GM19238 (cell line): ENCODE results near the gene MRPL57.
A peak's percentile ranks its signal among the peaks of the same experiment; 100 is the strongest.
"Not testable (repeated sequence)": the region's sequence is repeated elsewhere in the genome, so short reads cannot be mapped to it uniquely, and the experiment has no call there.

Experiments used
- DNase-seq: peaks from one replicate; pipeline ENCODE4 v3.0.0; 2011; ENCODE audit warnings: low spot score; ENCODE audit not compliant: insufficient read length

Gene MRPL57

GRCh38 chr13:21194756-21195155 lies 18.3 kb downstream of the MRPL57 start:
- not testable (repeated sequence) for DNase-seq

GRCh38 chr13:21197606-21198225 lies 21.3 kb downstream of the MRPL57 start:
- DNase-seq: not testable (repeated sequence)

GRCh38 chr13:21198391-21198790 lies 21.9 kb downstream of the MRPL57 start:
- DNase-seq: not testable (repeated sequence)

GRCh38 chr13:21201456-21202190 lies 25.2 kb downstream of the MRPL57 start:
- DNase-seq: not testable (repeated sequence)

- DNase-seq: no peak
Observed at GRCh38 chr13:21202767-21203531, 26.5 kb downstream of the MRPL57 start.

- DNase-seq: no peak
Observed at GRCh38 chr13:21208652-21209154, 32.2 kb downstream of the MRPL57 start.

- no peak for DNase-seq
Observed at GRCh38 chr13:21212138-21212775, 35.8 kb downstream of the MRPL57 start.

GRCh38 chr13:21215419-21215818 lies 39.0 kb downstream of the MRPL57 start:
- DNase-seq: not testable (repeated sequence)

GRCh38 chr13:21216332-21216731 lies 39.9 kb downstream of the MRPL57 start:
- no peak for DNase-seq

GRCh38 chr13:21218351-21219035 lies 42.0 kb downstream of the MRPL57 start:
- DNase-seq: peak; percentile 27

GRCh38 chr13:21219036-21219381 lies 42.6 kb downstream of the MRPL57 start:
- DNase-seq: no peak

- DNase-seq: not testable (repeated sequence)
Observed at GRCh38 chr13:21219716-21220115, 43.3 kb downstream of the MRPL57 start.

- no peak for DNase-seq
Observed at GRCh38 chr13:21221268-21221667, 44.8 kb downstream of the MRPL57 start.

- DNase-seq: no peak
Observed at GRCh38 chr13:21225082-21225481, 48.6 kb downstream of the MRPL57 start.

- no peak for DNase-seq
Observed at GRCh38 chr13:21225841-21226581, 49.6 kb downstream of the MRPL57 start.

- DNase-seq: no peak
Observed at GRCh38 chr13:21227917-21228316, 51.5 kb downstream of the MRPL57 start.
